Endothelial cell of umbilical vein (primary cell): ENCODE results near the gene MYH9. TPM values are rescaled to one million over a fixed set of nuclear protein-coding genes. Genes with fewer than 3 reads are reported as not detected.

Experiments
- BruUV-seq: library from RNA; stranded (reverse); fragments of 400-500 nt; replicated peaks from 2 replicates; lab custom pipeline; 2021; lab: Mats Ljungman, UMichigan
- CTCF ChIA-PET: fragments of 300-600, 350-600 bp; sonication (Branson Sonifier 250); formaldehyde crosslinking; loops from one replicate; lab custom pipeline; 2021; ENCODE audit warnings: antibody characterized with exemption, inconsistent platforms; lab: Charles Lee
- POLR2A ChIA-PET: fragments of 300-600, 350-600 bp; sonication (Branson Sonifier 250); formaldehyde crosslinking; loops from one replicate; lab custom pipeline; 2021; ENCODE audit warnings: antibody characterized with exemption, inconsistent platforms; lab: Charles Lee
- DNase-seq: peaks from one replicate; pipeline ENCODE4 v3.0.0-alpha.2; 2011; ENCODE audit warnings: low read depth, low spot score
- FAIRE-seq: peaks from 2 replicates; lab custom pipeline; 2011; peaks lifted over from hg19 to GRCh38; lab: Jason Lieb, UNC
- H2AFZ ChIP-seq: 2 replicates; pipeline ENCODE4 v1.6.0; 2012; ENCODE audit warnings: low read depth, low read length, control low read depth, inconsistent platforms
- H3K27ac ChIP-seq: 2 replicates; pipeline ENCODE4 v1.5.1; 2011; ENCODE audit warnings: low read depth, mild to moderate bottlenecking, control low read depth, low read length, moderate library complexity; ENCODE audit not compliant: insufficient read depth
- H3K27me3 ChIP-seq, 2 experiments: 2 replicates each; pipeline versions ENCODE4 v1.6.0 to v1.6.1; 2011; ENCODE audit warnings: low read length in 2 of 2, mixed read lengths in 1 of 2; ENCODE audit not compliant: control insufficient read depth in 2 of 2, insufficient read depth in 2 of 2
- H3K36me3 ChIP-seq, 2 experiments: 2 replicates in 1 of 2; 3 replicates in 1 of 2; pipeline ENCODE4 v1.5.1; 2011; ENCODE audit warnings: low read length in 2 of 2, mild to moderate bottlenecking in 1 of 2, moderate library complexity in 1 of 2; ENCODE audit not compliant: control insufficient read depth in 2 of 2, insufficient read depth in 2 of 2; ENCODE audit errors: extremely low read depth in 1 of 2
- H3K4me1 ChIP-seq: 3 replicates; pipeline ENCODE4 v1.5.1; 2011; ENCODE audit warnings: mild to moderate bottlenecking, low read length; ENCODE audit not compliant: control insufficient read depth, insufficient read depth; ENCODE audit errors: extremely low read depth
- H3K4me2 ChIP-seq: 2 replicates; pipeline ENCODE4 v1.6.1; 2011; ENCODE audit warnings: low read length, control low read depth, mixed read lengths; ENCODE audit not compliant: insufficient read depth
- H3K4me3 ChIP-seq, 3 experiments: fragments of 200-600 bp in 1 of 3; sonication (generic), shearing (Covaris generic) in 1 of 3; replicated peaks in 1 of 3; 2 replicates each; pipeline ENCODE4 v1.5.1; 2011 to 2016; ENCODE audit warnings: control low read depth in 3 of 3, low read length in 3 of 3, mild to moderate bottlenecking in 2 of 3, inconsistent platforms in 1 of 3, low read depth in 1 of 3, moderate library complexity in 1 of 3; ENCODE audit not compliant: insufficient read depth in 1 of 3
- H3K79me2 ChIP-seq: 2 replicates; pipeline ENCODE4 v1.6.0; 2012; ENCODE audit warnings: low read length, inconsistent platforms; ENCODE audit not compliant: control insufficient read depth, insufficient read depth
- H3K9ac ChIP-seq: replicated peaks from 2 replicates; pipeline ENCODE3; 2011; ENCODE audit warnings: low read length, control low read depth; ENCODE audit not compliant: insufficient read depth; ENCODE audit errors: extremely low read depth
- H3K9me1 ChIP-seq: replicated peaks from 3 replicates; pipeline ENCODE4 v1.6.0; 2011; ENCODE audit warnings: mild to moderate bottlenecking, low read length; ENCODE audit not compliant: control insufficient read depth, insufficient read depth; ENCODE audit errors: extremely low read depth
- H3K9me3 ChIP-seq: replicated peaks from 2 replicates; pipeline ENCODE4 v1.5.1; 2012; ENCODE audit warnings: low read length, inconsistent platforms; ENCODE audit not compliant: control insufficient read depth, insufficient read depth
- H4K20me1 ChIP-seq: replicated peaks from 2 replicates; pipeline ENCODE3; 2011; ENCODE audit warnings: mild to moderate bottlenecking, low read length; ENCODE audit not compliant: control insufficient read depth, insufficient read depth; ENCODE audit errors: extremely low read depth
- CTCF ChIP-seq, 2 donors: IDR thresholded peaks; 1 replicate in 1 of 2; 2 replicates in 1 of 2; pipeline ENCODE4 v1.5.1; 2011; ENCODE audit warnings: low read length in 2 of 2, mild to moderate bottlenecking in 2 of 2, moderate library complexity in 2 of 2, control low read depth in 1 of 2, inconsistent platforms in 1 of 2, low read depth in 1 of 2; ENCODE audit not compliant: insufficient read depth in 1 of 2; ENCODE audit errors: extremely low read depth in 1 of 2
- EZH2 ChIP-seq: IDR thresholded peaks from 2 replicates; pipeline ENCODE4 v1.6.1; 2012; ENCODE audit warnings: borderline replicate concordance, low read depth, mild to moderate bottlenecking, moderate library complexity, low read length, inconsistent platforms; ENCODE audit not compliant: severe bottlenecking
- FOS ChIP-seq: IDR thresholded peaks from 2 replicates; pipeline ENCODE4 v1.6.1; 2011; ENCODE audit warnings: mild to moderate bottlenecking, low read length, moderate library complexity, borderline replicate concordance; ENCODE audit not compliant: insufficient read depth
- GATA2 ChIP-seq: IDR thresholded peaks from 2 replicates; pipeline ENCODE4 v1.7.0; 2011; ENCODE audit warnings: low read depth, mild to moderate bottlenecking, moderate library complexity, mixed read lengths, low read length; ENCODE audit not compliant: insufficient read length, insufficient read depth
- JUN ChIP-seq: IDR thresholded peaks from 2 replicates; pipeline ENCODE4 v1.6.1; 2011; ENCODE audit warnings: borderline replicate concordance, low read depth; ENCODE audit not compliant: insufficient read length, insufficient read depth
- MAX ChIP-seq: IDR thresholded peaks from 2 replicates; pipeline ENCODE4 v1.6.1; 2011; ENCODE audit not compliant: insufficient read depth, insufficient read length
- MYC ChIP-seq: IDR thresholded peaks from one replicate; pipeline ENCODE4 v1.6.1; 2011; ENCODE audit warnings: mild to moderate bottlenecking, low read depth, low read length
- POLR2A ChIP-seq: IDR thresholded peaks from 2 replicates; pipeline ENCODE4 v1.6.1; 2012; ENCODE audit warnings: low read depth, mild to moderate bottlenecking, control low read depth, low read length
- POLR2AphosphoS5 ChIP-seq: IDR thresholded peaks from 2 replicates; pipeline ENCODE4 v1.6.1; 2012; ENCODE audit warnings: low read depth, mild to moderate bottlenecking, control low read depth, low read length, moderate library complexity; ENCODE audit not compliant: insufficient read depth
- dilution Hi-C: fragments of 300-500 bp; cut with MboI; formaldehyde crosslinking; loops from one replicate; pipeline ENCODE4 v1.15.0; 2019; ENCODE audit warnings: low sequenced_read_pairs; ENCODE audit not compliant: extremely low pct_ligation_motif_present
- intact Hi-C: fragments of 100-400 bp; cut with micrococcal nuclease; formaldehyde crosslinking; loops from one replicate; pipeline ENCODE4 v1.10.0; 2022
- polyA plus RNA-seq, 4 experiments: library from polyadenylated mRNA; depleted of rRNA in 3 of 4; stranded (reverse) in 3 of 4; unstranded in 1 of 4; fragments of >200 nt; gene quantifications; 2 replicates each; pipeline versions ENCODE4 v1.2.1 to v1.2.3, GENCODE V29; 2011 to 2012; ENCODE audit warnings: missing spikeins in 1 of 4
- total RNA-seq: library from RNA; stranded (reverse); gene quantifications from 2 replicates; pipeline ENCODE4 v1.2.3, GENCODE V29; 2021

MYH9 gene
- total and polyA plus RNA-seq, 2 donors (not counting 3 experiments of a cell fraction or from before 2014, with no cell fraction given), result 188 to 1,413 TPM

DNA sequence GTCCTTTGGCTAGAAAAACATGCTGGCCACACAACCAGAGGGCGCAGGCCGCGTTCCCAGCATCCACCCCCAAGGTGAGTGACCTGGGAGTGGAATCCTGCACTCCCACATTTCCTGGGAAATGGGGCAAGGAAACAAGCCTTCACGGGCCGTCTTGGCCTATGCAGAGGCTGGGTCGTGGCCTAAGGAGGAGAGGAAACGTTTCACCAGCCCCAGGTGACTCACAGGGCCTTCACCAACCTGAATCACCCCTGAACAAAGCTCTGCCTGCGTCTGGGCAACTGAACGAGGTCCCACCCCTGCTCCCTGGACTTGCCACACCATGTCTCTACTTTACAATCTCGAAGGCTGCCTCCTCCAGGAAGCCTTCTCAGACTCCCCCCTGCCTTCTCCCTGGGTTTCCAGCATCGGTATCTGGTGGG, 13.2 kb downstream of the MYH9 start:
- H3K36me3 ChIP-seq, result peaks cover 5 to 8% of the 10 kb centered on the region in 2 experiments
- BruUV-seq, result no TSS peak
- intact Hi-C loops, result no loop called here
- no peaks in the 10 kb centered on the region for H3K9me1 ChIP-seq
- peak overlapping the region; percentile 68 for H3K27ac ChIP-seq
- FAIRE-seq (peak; percentile 70), DNase-seq (peak; percentile 72)
- peak overlapping the region; percentile 18 for H3K9ac ChIP-seq
- H3K4me2 ChIP-seq, result peak overlapping the region; percentile 13
- CTCF ChIA-PET, result interaction anchor here (1.2 to 8.1 kb wide), 3 partner anchors 10 to 96 kb away, joined by 3 to 63 read pairs (median 5); no protein-coding TSS in a partner anchor
- H3K4me1 ChIP-seq, result peaks cover 94% of the 10 kb centered on the region
- dilution Hi-C loops, result no loop called here
- H3K27me3 ChIP-seq, result no peaks in the 10 kb centered on the region
- H3K79me2 ChIP-seq, result peaks cover 98% of the 10 kb centered on the region
- H3K4me3 ChIP-seq, result no peak overlapping the region
- TF ChIP-seq MYC (no peak), CTCF (IDR thresholded peaks at IDR 0.05; ENCODE audit: extremely low read depth in 1 of 2, insufficient read depth in 1 of 2, low read depth in 1 of 2, low read length in 2 of 2) (no peak), POLR2A (no peak), POLR2AphosphoS5 (peak; percentile 86), MAX (no peak), EZH2 (no peak), GATA2 (no peak), FOS (peak; percentile 89), JUN (peak; percentile 48)
- peaks cover 9% of the 10 kb centered on the region for H4K20me1 ChIP-seq
- no peaks in the 10 kb centered on the region for H3K9me3 ChIP-seq
- POLR2A ChIA-PET, result interaction anchor here (1.2 to 1.9 kb wide), 3 partner anchors 13 to 93 kb away, joined by 3 to 6 read pairs (median 5); partner anchors contain the start of gene MYH9
- H2AFZ ChIP-seq, result no peak overlapping the region
